Mammary epithelial cell (primary cell): ENCODE measurements around the gene GADD45A.

Experiments
- CTCF ChIP-seq, 2 donors: IDR thresholded peaks in 1 of 2; conservative IDR thresholded peaks in 1 of 2; 2 replicates each; pipeline ENCODE4 v1.5.1; 2011 to 2012; ENCODE audit warnings: inconsistent platforms in 2 of 2, low read length in 2 of 2, mild to moderate bottlenecking in 2 of 2, control low read depth in 1 of 2, low read depth in 1 of 2; ENCODE audit not compliant: insufficient read depth in 1 of 2; ENCODE audit errors: extremely low read depth in 1 of 2
- EZH2 ChIP-seq: IDR thresholded peaks from 2 replicates; pipeline ENCODE4 v1.6.1; 2012; ENCODE audit warnings: low read length, inconsistent platforms, borderline replicate concordance

DNA sequence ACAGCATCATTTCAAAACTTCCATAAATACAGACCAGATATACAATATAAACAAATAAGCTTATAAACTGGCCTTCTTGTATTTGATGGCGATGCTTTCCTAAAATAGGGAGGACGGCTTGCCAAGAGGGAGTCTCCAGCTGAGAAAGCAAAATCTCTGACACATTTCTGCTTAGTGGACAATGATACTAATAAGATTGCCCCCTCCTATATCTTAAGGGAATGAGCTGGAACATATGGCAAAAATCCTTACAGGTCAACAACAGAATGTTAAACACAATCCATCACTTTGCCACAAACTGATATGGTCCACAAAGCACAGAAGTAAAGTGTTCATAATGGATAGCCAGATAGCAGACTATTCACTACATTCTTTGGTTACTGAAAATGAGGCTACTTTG is 7.1 kb upstream of the GADD45A start:
- no peak for TF ChIP-seq CTCF (conservative IDR thresholded peaks at IDR 0.05 in 1 of 2, IDR thresholded peaks at IDR 0.05 in 1 of 2; ENCODE audit: extremely low read depth in 1 of 2, insufficient read depth in 1 of 2, low read depth in 1 of 2, low read length in 2 of 2)
- no peak for TF ChIP-seq EZH2
